Measurements from ENCODE around the gene KCNN3.

GRCh38 chr1:154833841-154834240, 36.2 kb downstream of the KCNN3 start:
- TF ChIP-seq CTCF (IDR thresholded peaks at IDR 0.05) = no peak
- no peak for TF ChIP-seq POLR2A (IDR thresholded peaks at IDR 0.05)
